ENCODE data around the gene COBL.

COBL gene

DNA sequence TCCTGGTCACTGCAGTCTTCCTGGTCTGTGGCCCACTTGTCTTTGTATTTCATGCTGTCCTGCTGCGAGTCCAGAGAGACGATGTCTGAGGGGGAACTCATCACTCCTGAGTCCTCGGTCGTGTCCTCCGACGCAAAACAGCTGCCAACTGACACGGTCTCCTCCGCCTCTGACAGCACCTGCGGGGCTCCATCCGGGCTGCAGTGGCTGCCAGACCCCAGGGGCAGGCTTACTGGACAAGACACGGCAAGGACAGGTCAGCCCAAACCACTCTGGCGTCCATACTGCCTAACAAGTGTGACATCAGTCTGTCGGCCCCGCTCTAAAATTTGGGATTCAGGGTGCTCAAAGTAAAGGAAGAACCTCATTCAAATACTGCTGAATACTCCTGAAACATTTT is 273.1 kb downstream of the COBL start:
- no peaks in the 10 kb centered on the region for H3K9me3 ChIP-seq (ENCODE audit: control insufficient read depth, low read length)
- H3K4me3 ChIP-seq (ENCODE audit: extremely low read depth, insufficient read depth, low read length, poor library complexity, severe bottlenecking), result no peak overlapping the region
- no peak overlapping the region for H3K27ac ChIP-seq (ENCODE audit: low read depth, low read length, severe bottlenecking)
- no peaks in the 10 kb centered on the region for H3K36me3 ChIP-seq (ENCODE audit: control insufficient read depth, insufficient read depth, low read length)
- no peaks in the 10 kb centered on the region for H3K4me1 ChIP-seq (ENCODE audit: control insufficient read depth, insufficient read depth, low read length, poor library complexity, severe bottlenecking)
- 84 to 93% methylated on average over 11 to 14 of the region's 14 CpGs for WGBS, 2 experiments (ENCODE audit: insufficient coverage in 2 of 2)

DNA sequence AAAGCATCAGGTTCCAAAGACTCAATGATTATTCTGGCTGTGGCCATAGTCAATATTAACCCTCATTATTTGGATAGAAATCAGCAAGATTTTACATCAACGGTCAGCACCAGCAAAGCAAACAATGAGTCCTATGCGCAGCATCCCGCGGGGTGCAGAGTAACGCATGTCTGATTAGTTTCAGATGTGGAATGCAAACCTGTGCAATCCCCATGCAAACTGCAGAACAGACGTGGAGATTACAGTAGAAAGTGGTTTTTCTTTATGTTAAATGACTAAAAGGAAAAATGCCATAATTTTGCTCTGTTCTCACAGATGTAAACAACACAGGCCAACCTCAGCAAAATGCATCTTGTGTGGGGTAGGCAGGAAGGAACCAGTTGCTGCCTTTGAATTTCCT is 275.8 kb downstream of the COBL start:
- Histone ChIP-seq H3K4me3 (ENCODE audit: extremely low read depth, insufficient read depth, low read length, poor library complexity, severe bottlenecking) (no peak overlapping the region), H3K9me3 (ENCODE audit: control insufficient read depth, low read length) (no peaks in the 10 kb centered on the region), H3K27ac (ENCODE audit: low read depth, low read length, severe bottlenecking) (no peak overlapping the region), H3K36me3 (ENCODE audit: control insufficient read depth, insufficient read depth, low read length) (no peaks in the 10 kb centered on the region), H3K4me1 (ENCODE audit: control insufficient read depth, insufficient read depth, low read length, poor library complexity, severe bottlenecking) (no peaks in the 10 kb centered on the region)
- 90 to 100% methylated on average over 4 to 5 of the region's 6 CpGs for WGBS, 2 experiments (ENCODE audit: insufficient coverage in 2 of 2)

DNA sequence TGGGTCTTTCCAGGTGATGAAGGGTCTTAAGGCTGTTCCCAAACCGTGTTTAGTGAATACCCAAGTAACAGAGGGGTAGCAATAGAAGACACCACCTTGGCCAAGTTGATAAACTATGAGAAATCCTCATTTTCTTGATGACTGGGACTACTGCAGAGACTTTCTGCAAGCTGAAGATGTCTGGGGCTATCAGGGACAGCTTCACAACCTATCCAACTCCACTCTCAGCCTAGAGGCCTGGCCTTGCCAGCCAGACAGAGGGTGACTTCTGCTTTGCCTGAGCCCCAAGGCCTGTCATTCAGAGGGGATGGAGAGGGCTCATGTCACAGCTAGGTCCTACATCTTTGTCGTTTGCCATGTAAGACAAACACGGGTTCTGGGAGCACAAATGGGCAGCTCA is 278.0 kb downstream of the COBL start:
- H3K4me1 ChIP-seq (ENCODE audit: control insufficient read depth, insufficient read depth, low read length, poor library complexity, severe bottlenecking), result peaks cover 8% of the 10 kb centered on the region
- no peaks in the 10 kb centered on the region for H3K9me3 ChIP-seq (ENCODE audit: control insufficient read depth, low read length)
- no peak overlapping the region for H3K27ac ChIP-seq (ENCODE audit: low read depth, low read length, severe bottlenecking)
- no peaks in the 10 kb centered on the region for H3K36me3 ChIP-seq (ENCODE audit: control insufficient read depth, insufficient read depth, low read length)
- WGBS, 2 experiments (ENCODE audit: insufficient coverage in 2 of 2), result 86 to 92% methylated on average over 3 of the region's 3 CpGs
- no peak overlapping the region for H3K4me3 ChIP-seq (ENCODE audit: extremely low read depth, insufficient read depth, low read length, poor library complexity, severe bottlenecking)

DNA sequence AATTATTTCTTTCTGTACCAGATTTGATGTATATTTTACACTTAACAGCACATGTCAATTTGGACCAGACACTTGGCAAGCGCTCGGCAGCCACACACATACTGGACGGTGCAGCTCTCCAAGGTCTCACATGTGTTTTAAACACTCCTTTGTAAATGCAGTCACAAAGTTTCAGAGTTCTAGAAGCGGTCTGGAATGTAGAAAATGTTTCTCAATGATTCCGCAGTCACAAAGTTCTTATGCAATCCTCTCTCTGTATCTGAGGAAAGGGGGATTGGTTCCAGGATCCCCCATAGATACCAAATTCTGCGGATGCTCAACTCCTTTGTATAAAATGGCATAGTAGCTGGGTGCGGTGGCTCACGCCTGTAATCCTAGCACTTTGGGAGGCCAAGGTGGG is 280.9 kb downstream of the COBL start:
- H3K9me3 ChIP-seq (ENCODE audit: control insufficient read depth, low read length), result no peaks in the 10 kb centered on the region
- no peaks in the 10 kb centered on the region for H3K36me3 ChIP-seq (ENCODE audit: control insufficient read depth, insufficient read depth, low read length)
- WGBS, 2 experiments (ENCODE audit: insufficient coverage in 2 of 2), result 96% methylated on average over 4 to 8 of the region's 8 CpGs
- no peak overlapping the region for H3K4me3 ChIP-seq (ENCODE audit: extremely low read depth, insufficient read depth, low read length, poor library complexity, severe bottlenecking)
- peaks cover 8% of the 10 kb centered on the region for H3K4me1 ChIP-seq (ENCODE audit: control insufficient read depth, insufficient read depth, low read length, poor library complexity, severe bottlenecking)
- no peak overlapping the region for H3K27ac ChIP-seq (ENCODE audit: low read depth, low read length, severe bottlenecking)

DNA sequence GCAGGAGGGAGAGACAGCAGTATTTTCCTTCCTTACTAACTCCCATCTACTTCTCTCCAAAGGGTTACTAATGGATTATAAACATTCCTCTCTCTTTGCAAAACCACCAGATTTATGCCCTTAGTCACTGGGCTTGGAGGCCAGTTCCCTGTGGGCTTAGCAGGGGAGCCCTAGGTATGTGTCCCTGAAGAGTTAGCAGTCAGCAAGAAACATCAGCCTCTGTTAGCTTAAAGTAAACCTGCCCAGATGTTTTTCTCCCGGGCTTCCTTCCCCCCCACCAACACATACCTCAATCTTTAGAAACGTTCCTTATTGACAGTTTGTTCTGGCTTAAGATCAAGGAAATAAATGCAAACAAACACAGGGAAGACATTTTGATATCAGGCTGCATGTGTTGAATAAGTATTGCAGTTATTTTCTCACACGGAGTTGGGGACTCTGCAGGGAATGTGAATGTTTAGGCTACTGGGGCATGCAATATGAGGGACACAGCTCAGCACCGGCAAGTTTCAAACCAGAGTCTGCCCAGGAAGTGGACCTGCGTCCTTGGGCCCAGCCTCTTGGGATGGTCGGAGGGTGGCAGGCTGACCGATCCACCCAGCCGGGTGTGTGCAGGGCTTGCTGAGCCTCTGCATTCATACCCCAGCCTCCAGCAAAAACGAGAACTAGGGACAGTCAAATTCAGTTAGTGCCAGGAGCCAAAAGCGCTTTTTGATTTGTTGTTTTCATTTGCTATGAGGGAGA is 281.9 kb downstream of the COBL start:
- peak overlapping the region; percentile 6 for H3K27ac ChIP-seq (ENCODE audit: low read depth, low read length, severe bottlenecking)
- H3K4me3 ChIP-seq (ENCODE audit: extremely low read depth, insufficient read depth, low read length, poor library complexity, severe bottlenecking), result no peak overlapping the region
- no peaks in the 10 kb centered on the region for H3K36me3 ChIP-seq (ENCODE audit: control insufficient read depth, insufficient read depth, low read length)
- H3K9me3 ChIP-seq (ENCODE audit: control insufficient read depth, low read length), result no peaks in the 10 kb centered on the region
- WGBS, 2 experiments (ENCODE audit: insufficient coverage in 2 of 2), result 75 to 82% methylated on average over 8 of the region's 10 CpGs
- H3K4me1 ChIP-seq (ENCODE audit: control insufficient read depth, insufficient read depth, low read length, poor library complexity, severe bottlenecking), result peaks cover 17% of the 10 kb centered on the region

DNA sequence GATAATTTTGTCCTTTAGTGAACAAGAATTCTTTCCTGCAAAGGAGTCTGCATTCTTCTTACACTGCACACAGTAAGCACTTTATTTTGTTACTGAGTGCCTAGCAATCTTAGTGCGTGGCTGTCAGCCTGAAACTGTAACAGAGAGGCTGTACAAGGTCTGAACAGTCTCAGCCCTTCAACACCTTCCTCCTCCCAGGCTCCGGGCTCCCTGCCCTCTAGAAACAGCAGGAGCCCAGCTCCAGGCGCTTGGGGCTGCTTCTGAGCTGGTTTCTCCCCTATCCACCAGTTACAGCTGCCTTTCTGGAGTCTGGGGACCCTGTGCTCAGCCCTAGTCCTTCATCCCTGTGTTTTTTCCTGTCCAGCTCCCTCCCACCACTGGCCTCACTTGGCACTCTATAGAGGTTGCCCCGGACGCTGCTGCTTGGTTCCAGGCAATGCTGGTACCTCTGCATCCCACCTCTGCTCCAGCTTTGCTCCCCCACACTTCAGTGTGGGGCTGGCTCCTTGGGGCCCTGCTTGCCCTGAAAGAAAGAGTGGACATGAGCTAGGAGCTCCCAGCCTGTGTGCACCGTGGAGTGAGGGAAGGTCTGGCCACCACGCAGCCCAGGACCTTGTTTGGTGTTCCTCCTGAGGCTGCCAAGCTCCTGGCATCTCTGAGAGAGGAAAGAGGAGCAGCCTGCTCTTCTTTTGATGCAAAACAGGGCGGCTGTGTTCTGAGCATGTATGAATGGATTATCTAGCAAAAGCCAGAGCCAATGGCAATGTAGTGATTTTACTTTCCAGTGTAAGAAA is 282.7 kb downstream of the COBL start:
- H3K9me3 ChIP-seq (ENCODE audit: control insufficient read depth, low read length), result no peaks in the 10 kb centered on the region

DNA sequence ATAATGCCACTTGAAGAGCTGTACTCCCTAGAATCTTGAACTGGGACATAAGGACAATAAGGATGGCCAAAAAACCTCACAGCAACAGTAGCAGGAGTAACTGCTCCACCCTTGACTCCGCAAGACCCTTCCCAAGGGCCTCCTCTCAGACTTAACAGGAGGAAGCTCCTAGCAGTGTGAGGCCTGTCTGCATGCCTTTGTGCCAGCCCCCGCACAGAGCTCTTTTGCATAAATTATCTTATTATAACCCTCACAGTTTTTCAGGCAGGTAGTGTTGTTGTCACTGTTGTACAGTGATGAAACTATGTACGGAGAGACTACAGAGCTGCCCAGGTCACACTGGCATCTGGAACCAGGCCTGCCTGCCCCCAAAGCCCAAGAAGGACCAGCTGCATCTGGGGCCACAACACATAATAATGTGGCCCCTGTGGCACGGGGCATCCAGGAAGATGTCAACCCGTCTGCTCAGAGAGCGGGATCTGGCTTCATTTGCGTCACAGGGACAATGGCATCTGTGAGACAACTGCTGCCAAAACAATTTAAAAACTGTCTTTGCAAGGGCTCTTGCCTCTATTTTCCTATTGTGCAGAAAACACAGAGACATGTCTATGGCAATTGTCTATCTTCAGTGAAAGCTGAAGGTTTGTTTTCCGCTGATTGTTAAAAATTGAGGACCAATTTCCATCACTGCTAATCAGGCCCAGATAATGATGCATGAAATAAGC is 284.7 kb downstream of the COBL start:
- Histone ChIP-seq H3K9me3 (ENCODE audit: control insufficient read depth, low read length) (no peaks in the 10 kb centered on the region), H3K36me3 (ENCODE audit: control insufficient read depth, insufficient read depth, low read length) (no peaks in the 10 kb centered on the region), H3K4me1 (ENCODE audit: control insufficient read depth, insufficient read depth, low read length, poor library complexity, severe bottlenecking) (peaks cover 19% of the 10 kb centered on the region), H3K27ac (ENCODE audit: low read depth, low read length, severe bottlenecking) (no peak overlapping the region), H3K4me3 (ENCODE audit: extremely low read depth, insufficient read depth, low read length, poor library complexity, severe bottlenecking) (no peak overlapping the region)
- WGBS, 2 experiments (ENCODE audit: insufficient coverage in 2 of 2), result 88 to 99% methylated on average over 6 to 7 of the region's 8 CpGs

More for the DNA sequence above, 282.7 kb downstream of the COBL start:
- 59 to 76% methylated on average over 5 of the region's 8 CpGs for WGBS, 2 experiments (ENCODE audit: insufficient coverage in 2 of 2)
- Histone ChIP-seq H3K4me3 (ENCODE audit: extremely low read depth, insufficient read depth, low read length, poor library complexity, severe bottlenecking) (no peak overlapping the region), H3K36me3 (ENCODE audit: control insufficient read depth, insufficient read depth, low read length) (no peaks in the 10 kb centered on the region), H3K4me1 (ENCODE audit: control insufficient read depth, insufficient read depth, low read length, poor library complexity, severe bottlenecking) (peaks cover 19% of the 10 kb centered on the region), H3K27ac (ENCODE audit: low read depth, low read length, severe bottlenecking) (peak overlapping the region; percentile 6)

DNA sequence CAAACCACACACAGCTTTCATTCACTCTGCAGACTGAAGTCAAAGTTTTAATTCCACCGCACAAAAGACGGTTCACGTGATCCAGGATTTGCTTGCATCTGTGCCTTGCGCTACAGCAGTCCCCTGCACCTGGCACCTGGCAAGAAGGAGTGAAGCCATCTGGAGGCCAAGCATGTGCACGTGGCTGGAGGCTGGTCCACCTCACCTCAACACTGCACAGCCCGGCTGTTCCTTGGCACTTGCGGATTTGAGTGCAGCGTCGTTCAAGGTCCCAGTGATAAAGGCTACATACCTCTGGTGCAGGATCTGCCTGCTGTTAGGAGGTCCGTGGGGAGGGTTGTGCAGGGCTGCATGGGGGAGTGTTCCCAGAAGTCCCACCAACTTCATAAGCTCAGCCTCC is 285.4 kb downstream of the COBL start:
- 92% methylated on average over 5 to 6 of the region's 10 CpGs for WGBS, 2 experiments (ENCODE audit: insufficient coverage in 2 of 2)
- Histone ChIP-seq H3K4me3 (ENCODE audit: extremely low read depth, insufficient read depth, low read length, poor library complexity, severe bottlenecking) (no peak overlapping the region), H3K9me3 (ENCODE audit: control insufficient read depth, low read length) (no peaks in the 10 kb centered on the region), H3K36me3 (ENCODE audit: control insufficient read depth, insufficient read depth, low read length) (no peaks in the 10 kb centered on the region), H3K27ac (ENCODE audit: low read depth, low read length, severe bottlenecking) (no peak overlapping the region), H3K4me1 (ENCODE audit: control insufficient read depth, insufficient read depth, low read length, poor library complexity, severe bottlenecking) (peaks cover 19% of the 10 kb centered on the region)

DNA sequence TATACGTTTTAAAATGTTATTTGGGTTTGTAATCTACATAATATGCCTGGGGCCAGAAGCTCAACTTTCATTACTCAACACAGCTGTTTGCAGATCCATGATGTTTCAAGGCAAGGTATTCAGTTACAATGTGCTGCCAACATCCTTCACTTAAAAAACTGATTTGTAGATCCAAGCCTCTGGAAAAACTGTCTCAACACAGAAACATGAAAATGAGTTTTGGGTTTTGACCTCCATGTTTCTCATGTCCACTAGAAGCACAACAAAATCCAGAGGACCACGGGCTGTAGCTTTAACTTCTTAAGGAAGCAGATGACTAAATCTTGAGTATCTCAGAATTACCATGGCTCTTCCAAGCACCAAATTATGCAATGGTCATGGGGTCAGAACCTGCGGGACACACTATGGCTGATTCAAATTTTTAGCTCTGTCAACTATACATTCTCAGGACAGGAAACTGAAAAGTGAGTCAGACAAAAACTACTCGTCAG is 286.9 kb downstream of the COBL start:
- Histone ChIP-seq H3K4me1 (ENCODE audit: control insufficient read depth, insufficient read depth, low read length, poor library complexity, severe bottlenecking) (peaks cover 19% of the 10 kb centered on the region), H3K9me3 (ENCODE audit: control insufficient read depth, low read length) (no peaks in the 10 kb centered on the region), H3K36me3 (ENCODE audit: control insufficient read depth, insufficient read depth, low read length) (no peaks in the 10 kb centered on the region), H3K27ac (ENCODE audit: low read depth, low read length, severe bottlenecking) (no peak overlapping the region), H3K4me3 (ENCODE audit: extremely low read depth, insufficient read depth, low read length, poor library complexity, severe bottlenecking) (no peak overlapping the region)
- WGBS, 2 experiments (ENCODE audit: insufficient coverage in 2 of 2), result 94 to 100% methylated on average over 2 of the region's 4 CpGs

DNA sequence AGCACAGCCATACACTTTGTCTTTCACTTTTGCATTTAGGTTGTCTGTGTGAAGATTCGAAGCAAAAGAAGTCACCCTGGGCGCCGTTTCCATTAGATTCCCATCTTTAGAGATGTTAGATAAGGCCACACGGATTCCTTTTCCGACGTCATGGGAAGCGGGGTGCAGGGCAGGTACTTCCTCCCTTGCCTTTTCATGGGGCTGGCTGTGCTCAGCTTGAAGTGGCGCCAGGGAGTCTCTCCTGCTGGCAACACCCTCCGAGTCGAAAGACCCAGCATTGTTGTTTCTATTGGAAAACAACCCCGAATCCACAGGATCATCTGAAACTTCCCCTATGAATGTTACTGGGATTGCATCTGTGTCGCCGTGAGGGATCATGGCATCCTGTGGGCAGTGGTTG is 287.5 kb downstream of the COBL start:
- H3K9me3 ChIP-seq (ENCODE audit: control insufficient read depth, low read length), result no peaks in the 10 kb centered on the region
- H3K27ac ChIP-seq (ENCODE audit: low read depth, low read length, severe bottlenecking), result no peak overlapping the region
- H3K4me1 ChIP-seq (ENCODE audit: control insufficient read depth, insufficient read depth, low read length, poor library complexity, severe bottlenecking), result peaks cover 16% of the 10 kb centered on the region
- H3K4me3 ChIP-seq (ENCODE audit: extremely low read depth, insufficient read depth, low read length, poor library complexity, severe bottlenecking), result no peak overlapping the region
- no peaks in the 10 kb centered on the region for H3K36me3 ChIP-seq (ENCODE audit: control insufficient read depth, insufficient read depth, low read length)
- 81 to 86% methylated on average over 9 to 10 of the region's 13 CpGs for WGBS, 2 experiments (ENCODE audit: insufficient coverage in 2 of 2)
